Neural cell (in vitro differentiated cells): ENCODE results near the gene OTOF. TPM values are rescaled to one million over a fixed set of nuclear protein-coding genes. Genes with fewer than 3 reads are reported as not detected.

ENCODE experiments used
- H2AFZ ChIP-seq: fragments of 200-600, 300-800 bp; sonication (generic), shearing (Covaris generic); 2 replicates; pipeline ENCODE4 v1.6.0; 2014; ENCODE audit warnings: low read depth, mild to moderate bottlenecking, antibody characterized with exemption, low read length, moderate library complexity
- H3F3A ChIP-seq: fragments of 200-600 bp; shearing (Covaris generic); 2 replicates; pipeline ENCODE4 v1.6.1; 2016; ENCODE audit warnings: mild to moderate bottlenecking, moderate library complexity, mixed read lengths, antibody characterized with exemption, low read length; ENCODE audit not compliant: insufficient read depth, poor library complexity, severe bottlenecking
- H3K27ac ChIP-seq: fragments of 200-600, 300-800 bp; sonication (generic), shearing (Covaris generic); 2 replicates; pipeline ENCODE4 v1.5.1; 2014; ENCODE audit warnings: mild to moderate bottlenecking, low read length, moderate library complexity
- H3K27me3 ChIP-seq: fragments of 300-800, 200-600 bp; sonication (generic), shearing (Covaris generic); 2 replicates; pipeline ENCODE4 v1.6.0; 2014; ENCODE audit warnings: mild to moderate bottlenecking, low read depth, low read length, moderate library complexity; ENCODE audit not compliant: insufficient read depth
- H3K36me3 ChIP-seq: fragments of 300-800, 200-600 bp; sonication (generic), shearing (Covaris generic); 2 replicates; pipeline ENCODE4 v1.5.1; 2014; ENCODE audit warnings: mild to moderate bottlenecking, antibody characterized with exemption, low read length, moderate library complexity; ENCODE audit not compliant: insufficient read depth
- H3K4me2 ChIP-seq: fragments of 300-800, 200-600 bp; sonication (generic), shearing (Covaris generic); 2 replicates; pipeline ENCODE4 v1.6.0; 2014; ENCODE audit warnings: mild to moderate bottlenecking, low read length
- H3K4me3 ChIP-seq: fragments of 300-800, 200-600 bp; sonication (generic), shearing (Covaris generic); 2 replicates; pipeline ENCODE4 v1.5.1; 2014; ENCODE audit warnings: mild to moderate bottlenecking, low read length, moderate library complexity
- H3K79me2 ChIP-seq: fragments of 200-600 bp; shearing (Covaris generic); replicated peaks from 2 replicates; pipeline ENCODE4 v1.6.0; 2014; ENCODE audit warnings: mild to moderate bottlenecking, low read length, moderate library complexity; ENCODE audit not compliant: insufficient read depth
- H3K9ac ChIP-seq: fragments of 300-800, 200-600 bp; sonication (generic), shearing (Covaris generic); 2 replicates; pipeline ENCODE4 v1.6.1; 2016; ENCODE audit warnings: mild to moderate bottlenecking, low read length, mixed read lengths
- H3K9me2 ChIP-seq: fragments of 200-600 bp; shearing (Covaris generic); 2 replicates; pipeline ENCODE4 v1.6.1; 2016; ENCODE audit warnings: mild to moderate bottlenecking, low read length, mixed read lengths; ENCODE audit not compliant: insufficient read depth
- H3K9me3 ChIP-seq: fragments of 200-600, 300-800 bp; sonication (generic), shearing (Covaris generic); 2 replicates; pipeline ENCODE4 v1.6.1; 2016; ENCODE audit warnings: mild to moderate bottlenecking, mixed run types, low read length, moderate library complexity, mixed read lengths
- H4K20me1 ChIP-seq: fragments of 200-600 bp; shearing (Covaris generic); 2 replicates; pipeline ENCODE4 v1.6.1; 2016; ENCODE audit warnings: mild to moderate bottlenecking, mixed run types; ENCODE audit not compliant: insufficient read depth
- CTCF ChIP-seq: fragments of 450-650 bp; IDR thresholded peaks from 2 replicates; pipeline ENCODE4 v1.5.1; 2014; ENCODE audit warnings: antibody characterized with exemption, mild to moderate bottlenecking, moderate library complexity; ENCODE audit not compliant: poor library complexity, severe bottlenecking
- EP300 ChIP-seq: fragments of 450-650 bp; conservative IDR thresholded peaks from 2 replicates; pipeline ENCODE4 v1.6.1; 2014; ENCODE audit warnings: antibody characterized with exemption, mild to moderate bottlenecking, moderate library complexity; ENCODE audit not compliant: poor library complexity, severe bottlenecking
- EZH2 ChIP-seq: fragments of 200-600, 300-800 bp; shearing (Covaris generic), sonication (generic); IDR thresholded peaks from 2 replicates; pipeline ENCODE4 v1.6.1; 2014; ENCODE audit warnings: antibody characterized with exemption, low read length, borderline replicate concordance, mild to moderate bottlenecking; ENCODE audit not compliant: insufficient read depth, poor library complexity, severe bottlenecking
- MXI1 ChIP-seq: fragments of 450-650 bp; conservative IDR thresholded peaks from 2 replicates; pipeline ENCODE4 v1.6.1; 2014; ENCODE audit warnings: antibody characterized with exemption, mild to moderate bottlenecking; ENCODE audit not compliant: poor library complexity, severe bottlenecking
- POLR2AphosphoS5 ChIP-seq: IDR thresholded peaks from 2 replicates; pipeline ENCODE4 v1.6.1; 2012
- RAD21 ChIP-seq: fragments of 450-650 bp; conservative IDR thresholded peaks from 2 replicates; pipeline ENCODE4 v1.6.1; 2014; ENCODE audit warnings: antibody characterized with exemption, mild to moderate bottlenecking, moderate library complexity
- REST ChIP-seq: IDR thresholded peaks from 2 replicates; pipeline ENCODE4 v1.6.1; 2012; ENCODE audit warnings: borderline replicate concordance
- SMC3 ChIP-seq: fragments of 450-650 bp; conservative IDR thresholded peaks from 2 replicates; pipeline ENCODE4 v1.6.1; 2014; ENCODE audit warnings: antibody characterized with exemption, mild to moderate bottlenecking, moderate library complexity; ENCODE audit not compliant: poor library complexity
- TAF1 ChIP-seq: IDR thresholded peaks from 2 replicates; pipeline ENCODE4 v1.6.1; 2012; ENCODE audit warnings: low read depth
- polyA plus RNA-seq: library from polyadenylated mRNA; depleted of rRNA; stranded (reverse); fragments of >200 nt; gene quantifications from 2 replicates; pipeline ENCODE4 v1.2.3, GENCODE V29; 2014

Gene OTOF
- polyA plus RNA-seq, 1 donor from 2014 or later, result not detected

- Histone ChIP-seq H3K27me3 (peaks cover 1% of the 10 kb centered on the region), H2AFZ (no peak overlapping the region), H3K9ac (no peak overlapping the region), H3K9me3 (no peaks in the 10 kb centered on the region), H4K20me1 (no peaks in the 10 kb centered on the region), H3F3A (no peaks in the 10 kb centered on the region), H3K36me3 (no peaks in the 10 kb centered on the region), H3K4me2 (no peak overlapping the region), H3K27ac (no peak overlapping the region), H3K4me3 (no peak overlapping the region), H3K79me2 (no peaks in the 10 kb centered on the region), H3K9me2 (no peaks in the 10 kb centered on the region)
- TF ChIP-seq MXI1 (no peak), EZH2 (no peak), TAF1 (no peak), RAD21 (no peak)
Observed at GRCh38 chr2:26509141-26509540, 31.2 kb upstream of the OTOF start.

GRCh38 chr2:26507932-26508331, 30.0 kb upstream of the OTOF start:
- no peaks in the 10 kb centered on the region for H3K36me3 ChIP-seq
- TF ChIP-seq SMC3 (no peak), TAF1 (no peak), EP300 (no peak), CTCF (no peak), REST (no peak), POLR2AphosphoS5 (no peak), RAD21 (no peak), MXI1 (no peak), EZH2 (no peak)

GRCh38 chr2:26507088-26507487, 29.2 kb upstream of the OTOF start:
- H3K36me3 ChIP-seq, result no peaks in the 10 kb centered on the region
- H3K79me2 ChIP-seq, result no peaks in the 10 kb centered on the region
- no peak for TF ChIP-seq EZH2
- TF ChIP-seq RAD21, result no peak
- no peak for TF ChIP-seq EP300
- TF ChIP-seq CTCF, result no peak
- TF ChIP-seq REST, result no peak
- no peak for TF ChIP-seq TAF1
- TF ChIP-seq POLR2AphosphoS5, result no peak
- TF ChIP-seq SMC3, result no peak
- no peak for TF ChIP-seq MXI1
- no peaks in the 10 kb centered on the region for H3K9me3 ChIP-seq
- no peak overlapping the region for H2AFZ ChIP-seq
- no peak overlapping the region for H3K9ac ChIP-seq
- H3F3A ChIP-seq, result no peaks in the 10 kb centered on the region
- peaks cover 9% of the 10 kb centered on the region for H3K27me3 ChIP-seq
- H3K9me2 ChIP-seq, result no peaks in the 10 kb centered on the region
- no peak overlapping the region for H3K4me3 ChIP-seq
- H3K4me2 ChIP-seq, result no peak overlapping the region
- H3K27ac ChIP-seq, result no peak overlapping the region
- H4K20me1 ChIP-seq, result no peaks in the 10 kb centered on the region

More at GRCh38 chr2:26507932-26508331, 30.0 kb upstream of the OTOF start:
- Histone ChIP-seq H3K27ac (no peak overlapping the region), H3F3A (no peaks in the 10 kb centered on the region), H3K27me3 (peaks cover 9% of the 10 kb centered on the region), H3K9ac (no peak overlapping the region), H4K20me1 (no peaks in the 10 kb centered on the region), H2AFZ (no peak overlapping the region), H3K4me2 (no peak overlapping the region), H3K9me3 (no peaks in the 10 kb centered on the region), H3K4me3 (no peak overlapping the region), H3K9me2 (no peaks in the 10 kb centered on the region), H3K79me2 (no peaks in the 10 kb centered on the region)
